ENCODE results near the gene TADA3. TPM values are rescaled to one million over a fixed set of nuclear protein-coding genes. Genes with fewer than 3 reads are reported as not detected.

Gene TADA3
- total RNA-seq, 2 experiments from 2014 or later = 51.6 to 58.5 TPM

GRCh38 chr3:9762871-9763270 lies 29.4 kb downstream of the TADA3 start:
- Histone ChIP-seq H4K20me1 (ENCODE audit: insufficient read depth, low read length) (no peaks in the 10 kb centered on the region), H3K79me2 (ENCODE audit: insufficient read depth, low read depth, low read length) (no peaks in the 10 kb centered on the region), H2AFZ (ENCODE audit: low read length) (no peak overlapping the region), H3K4me1 (ENCODE audit: insufficient read depth, low read length, poor library complexity, severe bottlenecking) (peaks cover 7% of the 10 kb centered on the region), H3K36me3 (ENCODE audit: insufficient read depth, low read length) (peaks cover 39% of the 10 kb centered on the region), H3K4me2 (ENCODE audit: low read length) (no peak overlapping the region), H3K4me3 (ENCODE audit: low read depth, low read length, poor library complexity, severe bottlenecking) (no peak overlapping the region), H3K9me3 (ENCODE audit: low read length) (no peaks in the 10 kb centered on the region), H3K9me2 (ENCODE audit: insufficient read depth, low read length) (no peaks in the 10 kb centered on the region), H3K27ac (ENCODE audit: low read depth, low read length, poor library complexity, severe bottlenecking) (no peak overlapping the region)
- ChIA-PET POLR2A (interaction anchor here (0.6 to 0.9 kb wide), 3 partner anchors 9 to 297 kb away, joined by 3 to 4 read pairs (median 4); no protein-coding TSS in a partner anchor), CTCF (ENCODE audit: unreplicated experiment) (no interaction called here)
- intact Hi-C loops (cut with micrococcal nuclease; ENCODE audit: unreplicated experiment) = no loop called here
- no peak for DNase-seq (ENCODE audit: low spot score)
- TF ChIP-seq EZH2phosphoT487 (IDR thresholded peaks at IDR 0.05; ENCODE audit: borderline replicate concordance, low read depth, low read length) = no peak
- TF ChIP-seq, protein P1, sequence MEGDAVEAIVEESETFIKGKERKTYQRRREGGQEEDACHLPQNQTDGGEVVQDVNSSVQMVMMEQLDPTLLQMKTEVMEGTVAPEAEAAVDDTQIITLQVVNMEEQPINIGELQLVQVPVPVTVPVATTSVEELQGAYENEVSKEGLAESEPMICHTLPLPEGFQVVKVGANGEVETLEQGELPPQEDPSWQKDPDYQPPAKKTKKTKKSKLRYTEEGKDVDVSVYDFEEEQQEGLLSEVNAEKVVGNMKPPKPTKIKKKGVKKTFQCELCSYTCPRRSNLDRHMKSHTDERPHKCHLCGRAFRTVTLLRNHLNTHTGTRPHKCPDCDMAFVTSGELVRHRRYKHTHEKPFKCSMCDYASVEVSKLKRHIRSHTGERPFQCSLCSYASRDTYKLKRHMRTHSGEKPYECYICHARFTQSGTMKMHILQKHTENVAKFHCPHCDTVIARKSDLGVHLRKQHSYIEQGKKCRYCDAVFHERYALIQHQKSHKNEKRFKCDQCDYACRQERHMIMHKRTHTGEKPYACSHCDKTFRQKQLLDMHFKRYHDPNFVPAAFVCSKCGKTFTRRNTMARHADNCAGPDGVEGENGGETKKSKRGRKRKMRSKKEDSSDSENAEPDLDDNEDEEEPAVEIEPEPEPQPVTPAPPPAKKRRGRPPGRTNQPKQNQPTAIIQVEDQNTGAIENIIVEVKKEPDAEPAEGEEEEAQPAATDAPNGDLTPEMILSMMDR (conservative IDR thresholded peaks at IDR 0.05; ENCODE audit: low read length) = no peak
- BruUV-seq (replicated peaks) = no TSS peak

DNA sequence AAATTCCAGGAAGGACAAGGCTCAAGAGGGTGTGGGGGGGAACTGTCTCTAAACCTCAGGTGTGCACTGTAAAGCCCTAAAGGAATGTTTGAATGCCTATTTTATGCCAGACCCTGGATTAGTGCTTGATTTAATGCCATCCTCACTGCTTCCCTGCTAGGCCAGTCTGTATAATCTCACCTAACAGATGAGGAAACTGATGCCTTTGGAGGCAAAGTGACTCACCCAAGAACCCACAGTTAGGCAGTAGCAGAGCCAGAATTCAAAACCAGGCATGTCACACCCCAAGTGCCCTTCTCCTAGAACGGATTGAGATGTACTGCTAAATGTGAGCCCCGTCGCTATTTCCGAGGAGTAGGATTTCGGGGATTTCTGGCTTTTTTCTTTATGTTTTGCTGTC lies 30.4 kb downstream of the TADA3 start:
- TF ChIP-seq, protein P1 (conservative IDR thresholded peaks at IDR 0.05; ENCODE audit: low read length) = no peak
- TF ChIP-seq EZH2phosphoT487 (IDR thresholded peaks at IDR 0.05; ENCODE audit: borderline replicate concordance, low read depth, low read length) = no peak
- intact Hi-C loops (cut with micrococcal nuclease; ENCODE audit: unreplicated experiment) = no loop called here
- H3K36me3 ChIP-seq (ENCODE audit: insufficient read depth, low read length) = peaks cover 48% of the 10 kb centered on the region
- ChIA-PET CTCF (ENCODE audit: unreplicated experiment) (no interaction called here), POLR2A (no interaction called here)
- no peaks in the 10 kb centered on the region for H3K9me3 ChIP-seq (ENCODE audit: low read length)
- no peak overlapping the region for H2AFZ ChIP-seq (ENCODE audit: low read length)
- H3K9me2 ChIP-seq (ENCODE audit: insufficient read depth, low read length) = no peaks in the 10 kb centered on the region
- no peak overlapping the region for H3K4me2 ChIP-seq (ENCODE audit: low read length)
- no peaks in the 10 kb centered on the region for H4K20me1 ChIP-seq (ENCODE audit: insufficient read depth, low read length)
- DNase-seq (ENCODE audit: low spot score) = no peak
- H3K4me1 ChIP-seq (ENCODE audit: insufficient read depth, low read length, poor library complexity, severe bottlenecking) = peaks cover 7% of the 10 kb centered on the region
- BruUV-seq (replicated peaks) = no TSS peak
- H3K27ac ChIP-seq (ENCODE audit: low read depth, low read length, poor library complexity, severe bottlenecking) = no peak overlapping the region
- no peak overlapping the region for H3K4me3 ChIP-seq (ENCODE audit: low read depth, low read length, poor library complexity, severe bottlenecking)
- H3K79me2 ChIP-seq (ENCODE audit: insufficient read depth, low read depth, low read length) = no peaks in the 10 kb centered on the region

GRCh38 chr3:9760779-9761505 lies 31.3 kb downstream of the TADA3 start:
- H3K9me2 ChIP-seq (ENCODE audit: insufficient read depth, low read length) = no peaks in the 10 kb centered on the region
- H3K4me2 ChIP-seq (ENCODE audit: low read length) = no peak overlapping the region
- no peak overlapping the region for H3K4me3 ChIP-seq (ENCODE audit: low read depth, low read length, poor library complexity, severe bottlenecking)
- intact Hi-C loops (cut with micrococcal nuclease; ENCODE audit: unreplicated experiment) = no loop called here
- H2AFZ ChIP-seq (ENCODE audit: low read length) = no peak overlapping the region
- H3K27ac ChIP-seq (ENCODE audit: low read depth, low read length, poor library complexity, severe bottlenecking) = no peak overlapping the region
- DNase-seq (ENCODE audit: low spot score) = no peak
- ChIA-PET CTCF (ENCODE audit: unreplicated experiment) (interaction anchor here (0.6 kb wide), 1 partner anchor 321 kb away, joined by 3 read pairs; no protein-coding TSS in a partner anchor), POLR2A (no interaction called here)
- no TSS peak for BruUV-seq (replicated peaks)
- no peaks in the 10 kb centered on the region for H3K79me2 ChIP-seq (ENCODE audit: insufficient read depth, low read depth, low read length)
- H3K36me3 ChIP-seq (ENCODE audit: insufficient read depth, low read length) = peaks cover 58% of the 10 kb centered on the region
- peaks cover 2% of the 10 kb centered on the region for H3K4me1 ChIP-seq (ENCODE audit: insufficient read depth, low read length, poor library complexity, severe bottlenecking)
- H4K20me1 ChIP-seq (ENCODE audit: insufficient read depth, low read length) = no peaks in the 10 kb centered on the region
- TF ChIP-seq, protein P1 (conservative IDR thresholded peaks at IDR 0.05; ENCODE audit: low read length) = no peak
- no peak for TF ChIP-seq EZH2phosphoT487 (IDR thresholded peaks at IDR 0.05; ENCODE audit: borderline replicate concordance, low read depth, low read length)
- H3K9me3 ChIP-seq (ENCODE audit: low read length) = no peaks in the 10 kb centered on the region
